GM21515 (cell line): ENCODE measurements around the gene ZBED4.

Source experiments
- ATAC-seq: cut with Tn5 transposase; IDR thresholded peaks from one replicate; pipeline ENCODE4 v1.9.1; 2021; ENCODE audit not compliant: unreplicated experiment

ZBED4 gene

GRCh38 chr22:49825944-49826602 lies 27.6 kb upstream of the ZBED4 start:
- ATAC-seq: no peak

DNA sequence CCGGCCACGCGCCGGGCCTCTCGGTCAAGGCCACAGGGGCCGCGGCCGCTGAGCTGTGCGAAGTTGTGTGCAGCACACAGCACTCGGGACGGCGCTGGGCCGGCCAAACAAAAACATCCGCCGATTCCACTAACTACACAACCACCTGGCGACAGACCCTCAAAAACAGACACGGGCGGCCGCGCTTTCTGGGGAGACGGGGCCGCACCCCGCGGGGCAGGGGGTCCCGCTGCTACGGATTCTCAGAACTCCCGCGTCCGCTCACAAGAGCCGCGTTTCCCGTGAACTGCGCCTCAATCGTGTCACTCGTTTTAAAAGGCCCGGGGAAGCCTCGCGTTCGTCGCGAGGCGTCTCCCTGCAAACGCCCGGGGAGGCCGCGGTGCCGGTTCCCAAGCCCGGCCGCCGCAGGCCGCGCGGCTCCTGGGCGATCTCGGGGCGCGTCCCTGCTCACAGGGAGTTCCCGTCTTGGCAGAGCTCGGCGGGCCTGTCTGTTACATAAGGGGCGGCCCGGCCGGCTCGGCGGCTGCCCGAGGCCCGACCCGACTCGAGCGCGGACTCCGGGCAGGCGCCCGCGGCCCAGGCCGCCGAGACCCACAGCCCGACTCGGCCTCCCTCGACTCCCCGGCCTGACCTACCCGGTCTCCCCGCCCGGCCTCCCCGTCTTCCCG lies 26.9 kb upstream of the ZBED4 start:
- ATAC-seq: no peak

DNA sequence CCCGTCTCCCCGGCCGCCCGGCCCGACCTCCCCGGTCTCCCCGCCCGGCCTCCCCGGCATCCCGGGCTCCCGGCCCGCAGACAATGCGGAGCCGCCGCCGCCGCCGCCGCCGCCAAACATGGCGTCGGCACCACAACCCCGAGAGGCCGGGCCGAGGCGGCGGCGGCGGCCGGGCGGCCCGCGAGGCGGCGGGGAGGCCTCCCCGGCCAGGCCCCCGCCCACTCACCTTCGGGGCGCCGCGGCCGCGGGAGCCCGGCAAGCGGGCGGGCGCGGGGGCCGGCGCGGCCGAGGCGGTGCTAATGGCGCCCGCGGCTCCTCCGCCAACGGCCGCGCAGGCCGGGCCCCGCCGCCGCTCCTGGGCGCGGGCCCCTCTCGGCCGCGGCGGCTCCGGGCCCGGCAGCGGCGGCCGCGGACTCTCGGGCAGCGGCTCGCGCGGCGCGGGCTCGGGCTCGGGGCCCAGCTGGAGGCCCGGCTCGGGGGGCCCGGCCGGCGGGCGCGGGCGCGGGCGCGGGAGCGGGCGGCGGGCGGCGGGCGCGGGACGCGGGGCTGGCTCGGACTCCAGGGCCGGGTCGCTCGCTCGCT lies 26.3 kb upstream of the ZBED4 start:
- ATAC-seq: no peak

- no peak for ATAC-seq
Observed at GRCh38 chr22:49827853-49828598, 25.6 kb upstream of the ZBED4 start, which contains the start of gene BRD1. TSS of gene BRD1 (minus strand) at chr22:49827873. CDS start at chr22:49824317, 3,556 bp downstream.

DNA sequence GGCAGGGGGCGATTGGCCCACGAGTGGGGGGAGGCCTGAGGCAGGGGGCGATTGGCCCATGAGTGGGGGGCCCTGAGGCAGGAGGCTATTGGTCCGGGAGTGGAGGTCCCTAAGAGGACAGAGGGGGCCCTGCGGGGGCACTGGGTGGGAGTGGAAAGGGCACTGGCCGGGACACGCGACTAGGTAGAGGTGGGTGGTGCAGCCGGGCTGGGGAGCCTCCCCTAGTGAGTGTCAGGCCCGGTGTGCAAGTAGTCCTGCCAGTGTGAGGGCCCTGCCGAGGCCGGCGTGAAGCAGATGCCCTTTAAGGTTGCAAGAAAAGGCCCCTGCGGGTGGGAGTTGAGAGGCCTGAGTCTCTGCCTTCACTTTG lies 25.1 kb upstream of the ZBED4 start:
- no peak for ATAC-seq

GRCh38 chr22:49829044-49829853 lies 24.4 kb upstream of the ZBED4 start:
- ATAC-seq: no peak

GRCh38 chr22:49833340-49834007 lies 20.2 kb upstream of the ZBED4 start:
- ATAC-seq: no peak

GRCh38 chr22:49838771-49839717 lies 14.6 kb upstream of the ZBED4 start:
- ATAC-seq: no peak

GRCh38 chr22:49845241-49845640 lies 8.4 kb upstream of the ZBED4 start:
- no peak for ATAC-seq

DNA sequence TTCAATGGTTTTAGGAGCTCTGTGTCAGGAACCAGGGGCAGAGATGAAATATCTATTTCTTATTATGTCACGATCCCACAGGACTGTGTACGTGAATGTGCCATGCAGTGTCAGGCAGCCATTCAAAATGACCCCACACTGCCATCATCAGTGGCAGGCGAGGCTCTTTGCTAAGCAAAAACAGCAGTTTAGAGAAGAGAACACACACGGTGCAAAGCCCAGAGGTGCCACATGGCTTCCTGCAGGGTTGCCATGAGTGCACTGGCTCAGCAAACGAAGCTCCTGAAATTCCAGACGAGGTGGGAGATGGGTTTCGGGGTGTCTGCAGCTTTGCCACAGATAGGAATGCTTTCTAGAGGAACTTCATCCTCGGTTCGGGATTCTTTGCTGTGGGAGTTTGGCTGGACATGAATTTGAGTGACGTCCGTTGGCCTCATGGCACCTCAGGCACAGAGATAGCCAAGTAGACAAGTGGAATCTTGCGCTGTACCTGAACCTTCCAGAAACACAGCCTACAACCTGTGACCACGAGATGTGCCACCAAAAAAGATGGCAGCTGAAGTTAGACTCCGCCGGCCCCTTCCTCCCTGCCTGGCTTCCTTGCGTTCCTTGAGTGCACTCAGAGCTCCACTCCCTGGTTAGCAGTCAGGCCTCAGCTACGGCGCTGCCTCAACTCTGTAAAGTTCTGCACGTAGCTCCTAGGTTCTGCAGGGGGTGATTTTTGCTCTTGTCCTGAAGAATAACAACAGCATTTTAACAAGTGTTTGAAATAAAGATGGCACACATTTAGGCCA lies 7.8 kb upstream of the ZBED4 start:
- no peak for ATAC-seq

DNA sequence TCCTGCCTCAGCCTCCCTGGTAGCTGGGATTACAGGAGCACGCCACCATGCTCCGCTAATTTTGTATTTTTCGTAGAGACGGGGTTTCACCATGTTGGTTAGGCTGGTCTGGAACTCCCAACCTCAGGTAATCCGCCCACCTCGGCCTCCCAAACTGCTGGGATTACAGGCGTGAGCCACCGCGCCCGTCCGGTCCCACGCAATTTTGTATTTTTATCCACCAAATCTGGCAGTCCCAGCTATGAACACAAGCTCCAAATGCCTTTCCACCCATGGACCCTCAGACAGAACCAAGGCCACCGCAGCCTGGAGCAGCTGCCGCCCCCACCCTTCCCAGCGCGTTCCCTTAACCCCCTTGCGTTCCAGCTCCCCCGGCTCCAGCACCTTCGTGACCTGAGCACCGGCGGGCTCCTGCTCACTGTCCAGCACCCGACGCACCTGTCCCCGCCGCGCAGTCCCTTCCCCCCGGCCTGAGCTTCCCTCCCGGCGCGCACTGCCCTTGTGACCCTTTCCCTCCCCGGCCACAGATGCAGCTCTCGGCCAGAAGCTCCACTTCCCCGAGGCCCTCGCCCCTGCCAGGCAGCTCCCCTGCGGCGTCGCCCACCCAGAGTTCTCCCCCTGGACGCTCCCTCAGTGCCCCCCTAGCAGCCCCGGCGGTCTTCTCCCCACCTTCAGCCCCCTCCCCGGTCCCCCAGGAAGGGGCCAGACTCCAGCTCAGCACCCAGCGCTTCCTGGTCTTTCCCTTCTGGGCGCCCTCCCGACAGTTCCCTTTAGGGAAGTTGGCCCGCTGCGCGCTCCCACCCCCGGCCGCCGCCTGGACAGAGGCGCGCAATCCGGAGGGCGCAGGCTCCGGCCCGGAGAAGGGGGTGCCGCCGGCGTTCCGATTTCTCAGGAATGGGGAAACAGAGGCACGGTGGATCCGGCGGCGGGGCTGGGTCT lies 5.6 kb upstream of the ZBED4 start:
- ATAC-seq: no peak

DNA sequence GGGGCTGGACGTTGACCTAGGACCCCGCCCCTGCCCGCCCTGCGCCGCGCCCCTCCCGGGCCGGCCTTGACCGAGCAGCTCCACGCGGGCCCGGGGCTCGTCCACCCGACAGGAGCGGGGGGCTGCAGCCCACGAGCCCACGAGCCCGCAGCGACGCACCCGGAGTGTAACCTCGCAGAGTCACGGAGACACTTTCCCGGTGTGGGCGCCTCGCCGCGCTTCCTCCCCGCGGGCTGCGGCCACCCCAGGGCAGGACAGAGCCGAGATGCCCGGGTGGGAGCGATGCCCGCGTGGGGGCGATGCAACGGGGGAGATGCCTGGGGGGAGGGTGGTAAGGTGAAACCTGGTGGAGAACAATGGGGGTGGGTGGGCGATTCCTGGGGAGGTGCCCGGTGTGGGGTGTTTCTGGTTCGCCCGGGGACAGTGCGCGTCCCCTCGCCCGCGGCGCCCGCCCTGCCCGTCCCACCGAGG lies 4.9 kb upstream of the ZBED4 start:
- no peak for ATAC-seq

GRCh38 chr22:49849161-49850020 lies 4.3 kb upstream of the ZBED4 start:
- no peak for ATAC-seq

DNA sequence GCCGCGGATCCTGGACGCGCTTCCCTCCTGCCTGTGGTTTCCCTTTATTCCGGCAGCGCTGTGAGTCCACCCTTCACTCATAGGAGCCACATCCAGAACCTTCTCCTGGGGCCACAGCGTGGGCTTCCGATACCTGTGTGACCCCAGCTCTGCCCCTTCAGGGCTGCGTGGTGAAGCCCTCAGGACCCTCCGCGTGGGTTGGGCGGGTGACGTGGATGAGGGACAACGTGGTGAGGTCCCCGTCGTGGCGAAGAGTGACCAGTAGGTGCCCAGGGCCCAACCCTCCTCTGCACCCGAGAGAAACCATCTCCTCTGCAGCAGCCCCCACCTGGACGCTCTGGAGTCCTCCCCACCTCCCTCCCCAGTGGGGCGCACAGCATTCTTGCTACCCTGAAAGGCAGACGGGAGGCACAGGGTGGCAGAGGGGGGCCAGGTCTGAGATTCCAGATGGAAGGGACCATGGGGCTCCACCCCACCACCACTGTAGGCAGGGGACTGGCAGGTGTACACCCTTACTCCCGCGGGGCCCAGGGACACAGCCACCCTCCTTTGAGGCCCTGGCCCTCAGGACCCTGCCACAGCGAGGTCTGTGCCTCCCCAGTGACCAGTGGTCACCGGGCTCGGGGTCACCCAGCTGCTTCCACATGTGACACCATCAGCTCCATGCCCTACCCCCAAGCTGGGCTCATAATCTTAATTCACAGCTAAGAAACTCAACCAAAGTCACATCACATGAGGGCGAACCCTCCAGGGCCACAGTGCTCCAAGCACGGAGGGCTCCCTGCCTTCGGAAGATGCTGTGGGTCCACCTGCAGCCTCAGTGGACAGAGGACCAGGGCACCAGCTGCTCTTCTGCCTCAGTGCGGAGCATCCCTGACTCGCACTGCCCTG lies 3.4 kb upstream of the ZBED4 start:
- no peak for ATAC-seq
